ENCODE measurements around the gene MPZL2.

The MPZL2 gene

DNA sequence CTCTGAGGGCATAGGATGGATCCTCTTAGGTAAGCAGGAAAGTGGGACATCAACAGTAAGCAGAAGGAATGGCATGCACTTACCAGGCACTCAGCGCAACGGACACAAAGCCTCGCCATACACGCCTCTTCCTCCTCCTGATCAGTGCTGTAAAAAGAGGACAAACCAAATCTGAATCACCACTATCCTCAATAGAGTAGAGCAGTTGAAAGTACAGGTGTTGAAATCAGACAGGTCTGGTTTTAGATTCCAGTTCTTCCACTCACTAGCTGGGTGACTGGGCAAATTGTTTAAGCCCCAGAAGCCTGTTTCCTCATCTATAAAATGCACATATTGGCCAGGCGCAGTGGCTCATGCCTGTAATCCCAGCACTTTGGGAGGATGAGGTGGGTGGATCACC is 30.7 kb downstream of the MPZL2 start:
- DNase-seq (ENCODE audit: low read depth in 1 of 2, low spot score in 1 of 2), result peak in 1 of 2 experiments; percentile 24
- in situ Hi-C loops (cut with HindIII; ENCODE audit: low pct_unique_long_range_greater_than_20kb, low sequenced_read_pairs), result no loop called here
- TF ChIP-seq JUND (IDR thresholded peaks at IDR 0.05; ENCODE audit: low read depth), result no peak

DNA sequence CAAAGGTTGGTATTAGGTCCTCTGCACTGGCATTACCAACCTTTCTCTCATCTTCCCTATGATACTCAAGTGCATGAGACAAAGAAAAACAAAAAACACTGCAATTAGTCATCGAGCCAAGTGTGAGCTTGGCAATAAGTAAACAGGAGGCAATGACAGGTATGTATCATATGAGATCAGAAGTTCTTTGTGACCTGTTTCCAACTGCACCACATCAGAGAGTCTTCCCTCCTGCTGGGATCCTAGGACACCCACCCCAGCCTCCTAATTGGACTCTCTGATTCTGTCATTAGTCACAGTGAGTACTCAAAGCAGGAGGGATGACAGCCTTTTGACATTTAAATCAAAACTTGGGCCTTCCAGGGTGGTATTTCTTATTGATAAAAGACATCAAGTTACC is 31.4 kb downstream of the MPZL2 start:
- in situ Hi-C loops (cut with HindIII; ENCODE audit: low pct_unique_long_range_greater_than_20kb, low sequenced_read_pairs), result no loop called here
- no peak for DNase-seq (ENCODE audit: low read depth in 1 of 2, low spot score in 1 of 2)
- TF ChIP-seq JUND (IDR thresholded peaks at IDR 0.05; ENCODE audit: low read depth), result no peak

DNA sequence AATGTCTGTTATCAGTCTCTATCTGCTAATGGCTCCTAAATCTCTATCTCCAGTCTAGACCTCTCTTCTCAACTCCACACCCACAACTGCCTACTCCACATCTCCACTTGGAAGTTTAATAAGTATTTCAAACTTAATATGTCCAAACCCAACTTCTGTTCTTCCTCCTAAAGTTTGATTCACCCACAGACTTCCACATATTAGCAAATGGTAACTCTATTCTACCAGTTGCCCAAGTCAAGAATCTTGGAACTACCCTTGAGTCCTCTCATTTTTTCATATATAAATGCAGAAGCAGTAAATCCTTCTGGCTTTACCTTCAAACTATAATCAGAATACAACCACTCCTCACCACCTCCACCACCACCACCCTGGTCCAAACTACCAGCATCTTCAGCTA is 32.6 kb downstream of the MPZL2 start:
- no peak for TF ChIP-seq JUND (IDR thresholded peaks at IDR 0.05; ENCODE audit: low read depth)
- no peak for DNase-seq (ENCODE audit: low read depth in 1 of 2, low spot score in 1 of 2)
- in situ Hi-C loops (cut with HindIII; ENCODE audit: low pct_unique_long_range_greater_than_20kb, low sequenced_read_pairs), result no loop called here

DNA sequence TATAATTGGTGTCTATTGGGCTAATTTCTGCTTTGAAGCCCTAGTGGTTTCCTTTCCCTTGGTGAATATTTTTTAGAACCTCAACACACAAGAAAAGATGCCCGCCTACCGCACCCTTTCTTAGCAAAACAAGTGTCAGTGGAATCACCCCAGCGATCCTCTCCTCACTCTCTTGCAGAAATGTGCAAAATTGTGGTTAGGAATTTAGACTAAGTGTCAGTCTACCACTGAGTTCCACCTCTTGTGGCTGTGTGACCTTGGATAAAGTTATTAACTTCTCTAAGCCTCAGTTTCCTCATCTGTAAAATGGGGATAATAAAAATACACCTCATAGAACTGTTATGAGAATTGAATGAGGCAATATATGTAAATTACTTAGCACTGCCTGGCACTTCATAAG is 34.0 kb downstream of the MPZL2 start:
- TF ChIP-seq JUND (IDR thresholded peaks at IDR 0.05; ENCODE audit: low read depth), result no peak
- in situ Hi-C loops (cut with HindIII; ENCODE audit: low pct_unique_long_range_greater_than_20kb, low sequenced_read_pairs), result no loop called here

DNA sequence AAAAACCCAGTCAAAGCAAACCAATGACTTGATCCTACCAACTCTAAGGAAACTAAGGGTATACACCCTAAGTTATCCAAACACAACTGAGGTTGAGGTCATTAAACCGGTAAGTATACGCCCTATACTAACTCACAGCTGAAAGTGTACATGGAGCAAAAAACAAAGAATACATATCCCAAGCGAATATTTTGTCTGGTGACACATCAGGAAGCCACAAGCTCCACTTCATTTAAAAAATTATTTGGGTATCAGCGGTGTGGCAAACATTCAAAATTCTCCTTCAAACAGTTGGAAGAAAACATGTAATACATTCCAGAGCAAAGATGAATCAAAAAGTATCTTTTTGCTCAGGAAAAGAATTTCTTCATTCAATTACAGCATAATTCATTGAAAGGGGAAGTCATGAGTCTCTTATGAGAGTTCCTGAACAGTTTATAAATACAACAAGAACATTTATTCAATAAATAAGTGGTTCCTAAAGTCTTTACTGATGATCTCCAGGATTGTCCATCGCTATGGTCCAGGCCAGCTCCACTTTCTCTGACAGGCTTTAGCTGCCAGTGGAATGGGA is 34.7 kb downstream of the MPZL2 start:
- in situ Hi-C loops (cut with HindIII; ENCODE audit: low pct_unique_long_range_greater_than_20kb, low sequenced_read_pairs), result no loop called here
- no peak for DNase-seq (ENCODE audit: low read depth in 1 of 2, low spot score in 1 of 2)
- TF ChIP-seq JUND (IDR thresholded peaks at IDR 0.05; ENCODE audit: low read depth), result no peak

More for the DNA sequence above, 34.0 kb downstream of the MPZL2 start:
- DNase-seq (ENCODE audit: low read depth in 1 of 2, low spot score in 1 of 2), result no peak

DNA sequence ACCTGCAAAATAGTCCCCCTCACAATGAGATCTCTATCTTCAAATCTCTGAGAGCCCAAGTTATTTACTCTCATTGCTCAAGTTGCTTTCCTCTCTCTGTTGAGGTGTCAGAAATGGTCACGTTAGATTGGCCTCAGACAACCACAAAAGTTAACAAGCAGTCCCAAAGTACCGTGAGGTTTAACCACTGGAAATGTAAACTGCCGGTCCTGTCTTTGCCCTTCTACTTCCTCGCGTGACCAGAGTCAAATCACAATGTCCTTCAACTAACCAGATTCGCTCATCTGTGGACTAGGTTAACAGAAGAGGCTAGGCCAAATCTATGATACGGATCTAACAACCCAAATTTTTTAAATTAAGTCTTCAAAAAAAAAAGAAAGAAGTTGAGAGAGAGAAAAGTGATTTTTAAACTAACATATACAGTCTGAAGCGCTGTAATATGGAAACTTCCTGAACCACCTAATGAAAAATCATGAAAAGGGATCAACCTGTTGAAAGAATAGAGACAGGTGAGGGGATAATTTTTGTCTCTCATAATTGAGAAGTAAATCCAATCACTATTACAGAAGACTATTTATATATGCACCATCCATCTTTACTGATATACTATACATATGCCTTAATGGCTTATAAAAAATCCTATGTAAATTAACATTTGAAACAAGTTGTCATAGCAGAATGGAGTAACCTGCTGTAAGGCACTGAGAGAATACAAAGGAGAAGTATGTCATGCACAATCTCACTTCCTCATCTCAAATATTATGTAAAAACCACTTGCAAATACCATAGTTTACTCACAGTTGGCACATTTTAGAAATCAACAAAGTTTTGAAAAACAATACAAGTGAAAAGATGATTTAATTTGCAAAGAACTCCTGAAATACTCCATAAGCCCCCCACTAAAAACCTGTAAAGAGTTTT is 36.0 kb downstream of the MPZL2 start:
- peak in 1 of 2 experiments; percentile 10 for DNase-seq (ENCODE audit: low read depth in 1 of 2, low spot score in 1 of 2)
- TF ChIP-seq JUND (IDR thresholded peaks at IDR 0.05; ENCODE audit: low read depth), result no peak
- in situ Hi-C loops (cut with HindIII; ENCODE audit: low pct_unique_long_range_greater_than_20kb, low sequenced_read_pairs), result no loop called here

DNA sequence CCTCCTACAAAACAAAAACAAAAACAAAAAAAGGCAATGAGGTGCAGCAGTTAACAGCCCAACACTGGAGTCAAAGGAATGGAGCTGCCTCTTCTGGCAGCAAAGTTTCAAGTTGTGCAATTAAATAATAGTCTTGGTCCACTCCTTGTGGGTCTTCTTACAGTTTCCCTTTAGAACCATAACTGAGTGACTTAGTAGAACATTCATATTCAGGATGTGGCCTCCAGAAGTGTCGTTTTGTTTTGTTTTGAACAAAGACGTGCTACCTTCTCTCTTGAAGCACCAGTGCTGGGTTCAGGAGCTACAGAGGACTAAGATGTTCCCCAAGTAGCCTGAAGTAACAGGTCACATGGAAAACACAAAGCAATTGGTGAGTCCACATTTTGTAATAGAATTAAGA is 37.3 kb downstream of the MPZL2 start:
- DNase-seq (ENCODE audit: low read depth in 1 of 2, low spot score in 1 of 2), result no peak
- TF ChIP-seq JUND (IDR thresholded peaks at IDR 0.05; ENCODE audit: low read depth), result no peak
- in situ Hi-C loops (cut with HindIII; ENCODE audit: low pct_unique_long_range_greater_than_20kb, low sequenced_read_pairs), result no loop called here

DNA sequence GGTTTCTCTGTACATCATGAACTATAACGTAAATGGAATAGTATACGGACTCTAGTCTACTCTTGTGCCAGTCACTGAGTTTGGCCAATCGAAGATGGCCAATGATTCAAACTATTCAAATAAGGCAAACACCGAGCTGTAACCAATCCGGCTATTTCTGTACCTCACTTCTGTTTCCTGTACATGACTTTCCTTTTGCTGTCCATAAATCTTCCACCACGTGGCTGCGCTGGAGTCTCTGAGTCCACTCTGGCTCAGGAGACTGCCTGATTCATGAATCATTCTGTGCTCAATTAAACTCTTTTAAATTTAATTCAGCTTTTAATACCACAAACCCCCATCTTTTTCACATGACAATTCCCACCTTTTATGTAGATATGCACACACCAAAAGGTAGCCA is 37.8 kb downstream of the MPZL2 start:
- no peak for DNase-seq (ENCODE audit: low read depth in 1 of 2, low spot score in 1 of 2)
- in situ Hi-C loops (cut with HindIII; ENCODE audit: low pct_unique_long_range_greater_than_20kb, low sequenced_read_pairs), result no loop called here
- no peak for TF ChIP-seq JUND (IDR thresholded peaks at IDR 0.05; ENCODE audit: low read depth)

DNA sequence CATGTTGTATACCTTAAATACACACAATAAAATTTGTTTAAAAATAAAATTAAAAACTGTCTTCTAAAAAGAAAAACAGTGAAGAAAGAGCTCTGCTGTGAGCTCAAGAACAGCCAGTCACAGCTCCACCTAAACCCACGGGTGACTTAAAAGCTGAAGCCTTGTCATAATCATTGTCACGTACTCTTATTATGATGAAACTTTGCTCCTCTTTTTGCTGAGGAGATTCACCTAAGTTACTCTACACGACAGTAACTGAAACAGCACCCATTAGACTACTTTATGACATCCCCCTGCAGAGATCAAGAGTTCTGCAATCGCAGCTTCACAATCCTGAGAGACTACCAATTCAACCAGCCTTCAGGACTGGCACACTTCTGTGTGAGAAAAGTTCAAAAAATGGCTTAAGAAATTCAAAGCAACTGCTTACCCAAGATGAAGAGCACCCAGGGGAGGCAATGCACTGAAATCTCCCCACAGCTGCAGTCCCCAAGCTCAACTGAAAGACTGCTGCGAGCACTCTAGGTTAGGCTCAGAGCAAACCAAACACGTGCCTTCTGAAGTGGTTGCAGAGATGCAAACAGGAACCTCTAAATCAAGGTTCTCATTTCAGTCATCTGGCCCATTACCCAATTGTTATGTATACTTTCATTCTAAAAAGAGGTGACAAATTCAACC is 39.4 kb downstream of the MPZL2 start, which contains the start of gene JAML:
JAML (minus strand) TSS at position 501 of the 678 bp plus-strand sequence. CDS start 10,145 bp downstream, outside the sequence.
- DNase-seq (ENCODE audit: low read depth in 1 of 2, low spot score in 1 of 2), result no peak
- in situ Hi-C loops (cut with HindIII; ENCODE audit: low pct_unique_long_range_greater_than_20kb, low sequenced_read_pairs), result no loop called here
- TF ChIP-seq JUND (IDR thresholded peaks at IDR 0.05; ENCODE audit: low read depth), result no peak

DNA sequence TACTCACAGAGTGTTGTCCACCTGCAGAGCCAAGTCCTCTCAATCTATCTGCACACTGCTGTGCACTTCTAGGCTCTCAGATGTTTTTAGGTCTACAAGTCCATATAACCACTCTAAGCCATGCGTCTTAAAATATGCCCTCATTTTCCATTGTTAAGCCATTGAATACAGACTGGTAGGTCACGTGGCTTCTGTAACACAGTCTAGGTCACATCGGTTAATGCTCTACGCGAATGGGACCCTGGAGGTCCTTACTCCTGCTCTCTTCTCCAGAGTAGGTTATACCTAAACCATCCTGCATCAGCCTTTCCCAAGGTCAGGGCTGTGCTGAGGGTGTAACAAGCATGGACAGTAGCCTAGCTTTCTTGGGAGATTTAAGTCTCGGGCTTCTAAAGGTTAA is 40.1 kb downstream of the MPZL2 start:
- in situ Hi-C loops (cut with HindIII; ENCODE audit: low pct_unique_long_range_greater_than_20kb, low sequenced_read_pairs), result no loop called here
- DNase-seq (ENCODE audit: low read depth in 1 of 2, low spot score in 1 of 2), result no peak
- no peak for TF ChIP-seq JUND (IDR thresholded peaks at IDR 0.05; ENCODE audit: low read depth)

DNA sequence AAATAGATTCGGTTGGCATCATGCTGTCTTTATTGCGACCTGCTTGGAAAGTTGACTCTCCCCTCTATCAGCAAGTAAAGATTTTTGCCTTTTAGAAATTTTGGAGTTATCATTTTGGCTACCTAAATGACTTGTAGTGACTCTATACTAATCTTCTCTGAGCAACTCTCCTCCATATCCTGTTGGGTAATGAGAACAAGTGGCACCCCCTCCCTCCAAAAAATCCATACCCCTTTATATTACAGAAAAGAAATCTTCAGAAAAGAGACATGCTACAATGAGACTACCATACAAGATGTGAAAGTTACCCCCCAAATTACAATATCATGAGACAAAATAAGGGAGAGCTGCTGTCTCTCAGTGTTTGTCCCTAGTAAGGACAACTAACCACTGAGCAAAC is 40.5 kb downstream of the MPZL2 start:
- TF ChIP-seq JUND (IDR thresholded peaks at IDR 0.05; ENCODE audit: low read depth), result no peak

DNA sequence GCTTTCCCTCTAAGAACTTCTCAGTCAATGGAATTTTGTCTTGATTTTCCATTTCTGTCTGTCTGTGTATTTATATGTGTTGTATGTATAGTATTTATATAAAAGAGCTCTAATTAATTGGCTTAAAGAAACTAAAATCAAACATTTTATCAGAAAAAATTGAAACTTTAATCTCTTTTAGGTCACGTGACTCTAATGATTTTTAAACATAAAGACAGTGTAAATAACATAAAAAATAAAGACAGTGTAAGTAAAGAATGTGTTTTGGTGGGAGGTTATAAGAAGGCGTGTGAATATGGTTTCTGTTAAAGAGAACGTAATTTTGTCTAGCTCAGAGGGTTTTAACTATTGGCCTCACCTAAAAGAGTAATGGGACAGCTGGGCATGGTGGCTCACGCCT is 41.7 kb downstream of the MPZL2 start:
- TF ChIP-seq JUND (IDR thresholded peaks at IDR 0.05; ENCODE audit: low read depth), result no peak
- no peak for DNase-seq (ENCODE audit: low read depth in 1 of 2, low spot score in 1 of 2)
- in situ Hi-C loops (cut with HindIII; ENCODE audit: low pct_unique_long_range_greater_than_20kb, low sequenced_read_pairs), result no loop called here

More for the DNA sequence above, 40.5 kb downstream of the MPZL2 start:
- in situ Hi-C loops (cut with HindIII; ENCODE audit: low pct_unique_long_range_greater_than_20kb, low sequenced_read_pairs), result no loop called here
- no peak for DNase-seq (ENCODE audit: low read depth in 1 of 2, low spot score in 1 of 2)

DNA sequence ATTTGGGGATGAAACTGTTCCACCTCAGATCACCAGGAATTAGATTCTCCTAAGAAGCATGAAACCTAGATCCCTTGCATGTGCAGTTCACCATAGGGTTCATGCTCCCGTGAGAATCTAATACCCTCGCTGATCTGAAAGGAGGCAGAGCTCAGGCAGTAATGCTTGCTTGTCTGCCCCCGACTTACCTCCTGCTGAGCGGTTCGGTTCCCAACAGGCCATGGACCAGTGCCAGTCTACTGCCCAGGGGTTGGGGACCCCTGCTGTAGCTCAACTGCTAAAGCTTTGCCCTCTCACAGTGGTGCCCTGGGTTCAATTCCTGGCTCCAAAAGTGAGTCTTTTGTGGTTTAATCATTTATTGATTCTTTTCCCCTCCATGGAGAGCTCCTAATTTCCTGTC is 42.7 kb downstream of the MPZL2 start:
- in situ Hi-C loops (cut with HindIII; ENCODE audit: low pct_unique_long_range_greater_than_20kb, low sequenced_read_pairs), result no loop called here
- no peak for DNase-seq (ENCODE audit: low read depth in 1 of 2, low spot score in 1 of 2)
- TF ChIP-seq JUND (IDR thresholded peaks at IDR 0.05; ENCODE audit: low read depth), result no peak
